IgD-negative memory B cell (primary cell): Measurements from ENCODE around the gene LILRB4. TPM values are rescaled to one million over a fixed set of nuclear protein-coding genes. Genes with fewer than 3 reads are reported as not detected.
"Not testable (repeated sequence)": the region's sequence is repeated elsewhere in the genome, so short reads cannot be mapped to it uniquely, and the experiment has no call there.

ENCODE experiments used
- H3K27ac Mint-ChIP-seq, 3 donors: one replicate each; pipeline ENCODE4 v1.8.0; 2020 to 2022; ENCODE audit warnings: mild to moderate bottlenecking in 3 of 3, mixed read lengths in 3 of 3, moderate library complexity in 1 of 3
- H3K27me3 Mint-ChIP-seq: one replicate; pipeline ENCODE4 v1.8.0; 2021; ENCODE audit warnings: mixed read lengths
- H3K36me3 Mint-ChIP-seq: one replicate; pipeline ENCODE4 v1.8.0; 2020; ENCODE audit warnings: mild to moderate bottlenecking, mixed read lengths
- H3K4me1 Mint-ChIP-seq, 3 donors: one replicate each; pipeline ENCODE4 v1.8.0; 2020 to 2022; ENCODE audit warnings: mixed read lengths in 3 of 3, mild to moderate bottlenecking in 1 of 3
- H3K4me3 Mint-ChIP-seq, 4 donors: one replicate each; pipeline ENCODE4 v1.8.0; 2020 to 2022; ENCODE audit warnings: mild to moderate bottlenecking in 4 of 4, mixed read lengths in 4 of 4, moderate library complexity in 3 of 4
- H3K9me3 Mint-ChIP-seq, 3 donors: one replicate each; pipeline ENCODE4 v1.8.0; 2020 to 2021; ENCODE audit warnings: mixed read lengths in 3 of 3, mild to moderate bottlenecking in 1 of 3
- polyA plus RNA-seq: library from polyadenylated mRNA; unstranded; fragments of 300-500 nt; fragmentation: Illumina TruSeq; gene quantifications from one replicate; pipeline ENCODE4 v1.2.3, GENCODE V29; 2021

The LILRB4 gene
- polyA plus RNA-seq, 1 donor from 2014 or later = 0.93 TPM

DNA sequence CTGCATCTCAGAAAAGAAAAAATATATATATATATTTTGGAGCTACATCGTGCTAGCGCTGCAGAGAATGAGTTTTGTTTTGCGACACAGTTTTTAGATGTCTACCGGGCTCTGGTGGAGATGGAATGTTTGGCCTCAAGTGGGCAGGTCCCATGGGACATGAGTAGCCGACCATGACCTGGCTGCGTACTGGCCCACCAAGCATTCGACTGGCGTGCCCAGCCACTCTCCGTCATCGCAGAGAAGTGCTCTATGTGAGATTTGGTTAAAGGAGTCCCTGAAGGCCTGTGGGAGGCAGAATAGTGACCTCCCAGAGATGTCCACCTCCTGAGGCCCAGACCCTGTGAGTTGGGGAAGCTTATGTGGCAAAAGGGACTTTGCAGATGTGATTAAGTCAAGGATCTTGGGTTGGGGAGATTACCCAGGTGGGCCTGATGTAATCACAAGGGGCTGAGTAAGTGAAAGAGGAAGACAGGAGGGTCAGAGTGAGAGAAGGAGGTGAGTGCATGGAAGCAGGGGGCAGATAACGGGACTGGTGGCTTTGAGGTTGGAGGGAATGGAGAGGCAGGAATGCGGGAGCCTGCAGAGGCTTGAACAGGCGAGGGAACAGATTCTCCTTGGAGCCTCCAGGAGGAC is 821 bp upstream of the LILRB4 start:
- peaks cover 0 to 2% (median 0%) of the 10 kb centered on the region in 3 donors for H3K9me3 Mint-ChIP-seq
- peaks cover 14 to 22% (median 17%) of the 10 kb centered on the region in 3 donors for H3K4me1 Mint-ChIP-seq
- no peaks in the 10 kb centered on the region for H3K36me3 Mint-ChIP-seq
- H3K27me3 Mint-ChIP-seq = peaks cover 27% of the 10 kb centered on the region
- H3K4me3 Mint-ChIP-seq = peak overlapping the region in 3 of 4 donors; percentile 26 to 76 (median 54)
- no peak overlapping the region for H3K27ac Mint-ChIP-seq

GRCh38 chr19:54665530-54665929 is 2.7 kb downstream of the LILRB4 start:
- Mint-ChIP-seq H3K9me3 (peaks cover 0 to 23% (median 18%) of the 10 kb centered on the region in 3 donors), H3K27me3 (peaks cover 26% of the 10 kb centered on the region), H3K36me3 (no peaks in the 10 kb centered on the region), H3K27ac (no peak overlapping the region), H3K4me3 (no peak overlapping the region), H3K4me1 (peaks cover 8 to 16% (median 16%) of the 10 kb centered on the region in 3 donors)

- H3K27ac Mint-ChIP-seq = no peak overlapping the region
- H3K27me3 Mint-ChIP-seq = peaks cover 27% of the 10 kb centered on the region
- peaks cover 3 to 5% (median 5%) of the 10 kb centered on the region in 3 donors for H3K4me1 Mint-ChIP-seq
- H3K9me3 Mint-ChIP-seq = peaks cover 0 to 23% (median 18%) of the 10 kb centered on the region in 3 donors
- peak overlapping the region in 1 of 4 donors; percentile 27 for H3K4me3 Mint-ChIP-seq
- H3K36me3 Mint-ChIP-seq = no peaks in the 10 kb centered on the region
These were observed 4.4 kb downstream of the LILRB4 start for GRCh38 chr19:54667217-54667616.

- H3K27me3 Mint-ChIP-seq = peaks cover 23% of the 10 kb centered on the region
- no peaks in the 10 kb centered on the region for H3K4me1 Mint-ChIP-seq
- no peak overlapping the region for H3K4me3 Mint-ChIP-seq
- H3K27ac Mint-ChIP-seq = no peak overlapping the region
- H3K36me3 Mint-ChIP-seq = no peaks in the 10 kb centered on the region
- peaks cover 0 to 23% (median 18%) of the 10 kb centered on the region in 3 donors for H3K9me3 Mint-ChIP-seq
These were observed 5.6 kb downstream of the LILRB4 start for GRCh38 chr19:54668353-54668752.

DNA sequence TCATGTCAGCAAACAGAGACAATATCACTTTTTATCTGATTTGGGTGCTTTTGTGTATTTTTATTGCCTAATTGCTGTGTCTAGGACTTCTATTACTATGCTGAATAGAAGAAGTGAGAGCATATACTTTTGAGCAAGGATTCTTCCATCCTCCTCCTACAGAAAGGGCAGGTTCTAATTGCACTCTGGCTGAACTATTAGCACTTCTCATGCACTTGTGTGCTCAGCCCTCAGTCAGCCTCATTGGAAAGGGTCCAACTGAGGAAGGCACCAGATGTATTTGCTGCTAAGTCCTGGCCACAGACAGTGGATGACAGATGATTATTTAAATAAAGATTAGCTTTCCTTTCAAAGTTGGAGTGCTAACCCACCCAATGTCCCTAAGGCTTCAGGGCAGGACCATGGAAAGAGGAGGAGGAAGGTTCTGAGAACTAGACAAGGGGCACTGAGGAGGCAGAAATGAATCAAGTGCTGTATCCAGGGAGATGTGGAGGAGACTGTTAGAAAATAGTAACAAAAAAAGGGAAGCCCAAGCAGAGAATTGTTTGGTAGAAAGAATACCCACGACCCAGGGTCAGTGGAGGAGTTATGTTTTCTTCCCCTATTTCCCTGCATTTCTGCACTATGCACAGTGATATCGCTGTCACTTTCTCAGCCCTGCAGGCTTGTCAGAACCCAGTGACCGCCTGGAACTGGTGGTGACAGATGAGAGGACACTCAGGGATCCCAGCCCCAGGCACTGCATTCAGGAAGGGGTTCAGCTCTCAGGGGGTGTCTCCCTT is 8.0 kb downstream of the LILRB4 start:
- peak overlapping the region in 1 of 4 donors; percentile 47 for H3K4me3 Mint-ChIP-seq
- H3K9me3 Mint-ChIP-seq = peaks cover 0 to 23% (median 18%) of the 10 kb centered on the region in 3 donors
- H3K27me3 Mint-ChIP-seq = peaks cover 19% of the 10 kb centered on the region

DNA sequence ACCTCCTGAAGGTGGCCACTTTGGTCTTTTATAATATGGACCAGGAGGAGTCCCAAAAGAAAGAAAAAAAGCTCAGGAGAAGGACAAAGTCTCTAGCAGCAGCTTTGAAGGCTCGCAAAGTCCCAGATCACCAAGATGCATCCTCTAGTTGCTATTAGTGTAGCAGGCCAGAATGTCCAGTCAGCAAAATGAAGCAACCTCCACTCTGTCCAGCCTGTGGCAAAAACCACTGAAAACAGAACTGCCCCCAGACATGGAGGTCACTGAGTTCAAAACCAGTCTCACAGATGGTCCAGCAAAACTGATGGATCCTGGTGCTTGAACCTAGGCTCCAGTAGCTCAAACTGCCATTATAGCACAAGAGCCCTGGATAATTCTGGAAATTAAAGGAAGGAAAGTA is 10.4 kb downstream of the LILRB4 start:
- Mint-ChIP-seq H3K4me1 (peaks cover 0 to 2% (median 0%) of the 10 kb centered on the region in 3 donors), H3K27ac (no peak overlapping the region), H3K27me3 (peaks cover 19% of the 10 kb centered on the region), H3K4me3 (no peak overlapping the region), H3K9me3 (peaks cover 0 to 19% (median 16%) of the 10 kb centered on the region in 3 donors), H3K36me3 (no peaks in the 10 kb centered on the region)

More for the DNA sequence above, 8.0 kb downstream of the LILRB4 start:
- Mint-ChIP-seq H3K36me3 (no peaks in the 10 kb centered on the region), H3K4me1 (no peaks in the 10 kb centered on the region), H3K27ac (no peak overlapping the region)

DNA sequence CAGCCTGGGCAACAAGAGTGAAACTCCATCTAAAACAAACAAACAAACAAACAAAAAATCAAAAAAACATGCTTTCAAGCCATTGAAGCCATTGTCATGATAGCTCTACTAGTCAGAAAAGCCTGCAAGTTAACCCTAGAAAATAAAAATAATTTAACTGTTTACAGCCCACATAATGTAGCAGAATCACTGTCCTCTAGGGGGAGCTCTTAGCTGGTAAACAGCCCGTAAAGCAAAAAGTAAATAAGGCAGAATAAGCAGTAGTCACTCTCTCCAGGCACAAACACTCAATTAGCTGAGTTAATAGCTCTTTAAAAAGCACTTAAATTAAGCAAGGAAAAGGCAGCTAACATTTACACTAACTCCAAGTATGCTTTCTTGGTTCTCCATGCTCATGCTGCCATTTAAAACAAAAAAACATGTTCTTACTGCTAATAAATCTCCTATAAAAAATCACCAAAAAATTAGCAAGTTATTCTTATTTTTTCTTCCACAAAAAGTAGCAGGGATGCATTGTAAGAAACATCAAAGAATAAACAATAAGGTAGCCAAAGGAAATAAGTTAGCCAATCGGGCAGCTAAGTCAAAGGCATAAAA is 11.3 kb downstream of the LILRB4 start:
- peaks cover 0 to 10% (median 8%) of the 10 kb centered on the region in 3 donors for H3K9me3 Mint-ChIP-seq
- peaks cover 22% of the 10 kb centered on the region for H3K27me3 Mint-ChIP-seq
- H3K4me1 Mint-ChIP-seq = peaks cover 0 to 2% (median 0%) of the 10 kb centered on the region in 3 donors
- no peak overlapping the region for H3K27ac Mint-ChIP-seq
- H3K36me3 Mint-ChIP-seq = no peaks in the 10 kb centered on the region
- no peak overlapping the region for H3K4me3 Mint-ChIP-seq

- not testable (repeated sequence) for H3K4me1 Mint-ChIP-seq, H3K9me3 Mint-ChIP-seq, H3K4me3 Mint-ChIP-seq, H3K36me3 Mint-ChIP-seq, H3K27ac Mint-ChIP-seq
- peaks cover 15% of the 10 kb centered on the region for H3K27me3 Mint-ChIP-seq
These were observed 13.5 kb downstream of the LILRB4 start for GRCh38 chr19:54676210-54676834.

- H3K9me3 Mint-ChIP-seq = no peaks in the 10 kb centered on the region
- H3K27me3 Mint-ChIP-seq = peaks cover 15% of the 10 kb centered on the region
- H3K4me3 Mint-ChIP-seq = no peak overlapping the region
- no peak overlapping the region for H3K27ac Mint-ChIP-seq
- H3K36me3 Mint-ChIP-seq = no peaks in the 10 kb centered on the region
- H3K4me1 Mint-ChIP-seq = peaks cover 0 to 2% (median 0%) of the 10 kb centered on the region in 3 donors
These were observed 14.4 kb downstream of the LILRB4 start for GRCh38 chr19:54677217-54677616.

DNA sequence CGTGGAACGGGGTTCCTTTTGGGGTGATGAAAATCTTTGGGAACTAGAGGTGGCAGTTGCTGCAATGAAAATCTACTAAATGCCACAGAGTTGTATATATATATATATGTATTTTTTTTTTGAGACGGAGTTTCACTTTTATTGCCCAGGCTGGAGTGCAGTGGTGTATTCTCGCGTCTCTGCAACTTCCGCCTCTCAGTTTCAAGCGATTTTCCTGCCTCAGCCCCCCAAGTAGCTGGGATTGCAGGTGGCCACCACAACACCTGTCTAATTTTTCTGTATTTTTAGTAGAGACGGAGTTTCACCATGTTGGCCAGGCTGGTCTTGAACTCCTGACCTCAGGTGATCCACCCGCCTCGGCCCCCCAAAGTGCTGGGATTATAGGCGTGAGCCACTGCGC is 18.8 kb downstream of the LILRB4 start:
- H3K9me3 Mint-ChIP-seq, H3K36me3 Mint-ChIP-seq, H3K27ac Mint-ChIP-seq, H3K4me3 Mint-ChIP-seq, H3K4me1 Mint-ChIP-seq: not testable (repeated sequence)
- H3K27me3 Mint-ChIP-seq = peaks cover 16% of the 10 kb centered on the region

DNA sequence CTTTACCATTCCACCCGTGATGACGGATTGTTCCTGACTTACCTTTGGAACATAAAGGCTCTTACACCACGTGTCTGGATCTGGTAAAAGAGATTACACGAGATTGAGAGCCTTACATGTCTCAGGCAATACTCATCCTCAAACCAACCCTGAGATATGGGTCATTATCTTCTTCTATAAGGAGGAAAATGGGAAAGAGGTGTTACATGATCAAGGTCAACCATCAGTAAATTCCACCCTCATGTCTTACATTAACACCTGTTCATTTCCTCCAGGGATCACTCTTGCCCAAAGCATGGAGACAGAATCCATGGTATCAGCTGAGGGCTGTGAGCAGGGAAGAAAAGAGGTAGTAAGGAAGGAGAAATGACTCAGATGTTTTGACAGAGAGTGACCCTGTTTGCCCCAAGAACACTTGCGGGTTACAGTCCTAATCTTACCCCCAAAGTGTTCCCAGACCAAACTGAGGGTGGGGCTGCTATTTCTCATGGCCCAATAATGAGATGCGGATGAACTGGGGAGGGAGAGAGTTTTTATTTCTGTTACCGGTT is 19.6 kb downstream of the LILRB4 start:
- H3K4me1 Mint-ChIP-seq = no peaks in the 10 kb centered on the region
- H3K9me3 Mint-ChIP-seq = peaks cover 0 to 3% (median 0%) of the 10 kb centered on the region in 3 donors
- peaks cover 14% of the 10 kb centered on the region for H3K27me3 Mint-ChIP-seq
- H3K4me3 Mint-ChIP-seq = no peak overlapping the region
- H3K36me3 Mint-ChIP-seq = no peaks in the 10 kb centered on the region
- H3K27ac Mint-ChIP-seq = no peak overlapping the region

DNA sequence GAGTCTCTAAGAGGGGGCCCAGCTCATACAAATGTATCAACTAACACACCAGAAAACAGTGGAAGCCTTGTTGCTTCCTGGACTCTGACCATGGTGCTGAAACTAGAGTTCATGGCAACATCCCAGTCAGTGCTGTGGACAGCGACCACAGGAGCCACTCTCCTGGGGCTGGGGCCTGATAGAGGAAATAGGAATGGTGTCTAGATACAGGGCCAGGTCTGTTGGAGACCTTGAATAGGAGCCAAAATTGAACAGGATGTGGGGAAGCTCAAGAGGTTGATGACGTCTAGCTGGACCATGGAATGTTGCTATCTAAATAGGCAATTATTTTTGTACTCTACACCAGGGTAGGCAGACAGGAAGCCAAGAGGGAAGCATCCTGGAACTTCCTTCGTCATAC is 21.7 kb downstream of the LILRB4 start:
- no peak overlapping the region for H3K27ac Mint-ChIP-seq
- no peak overlapping the region for H3K4me3 Mint-ChIP-seq
- no peaks in the 10 kb centered on the region for H3K4me1 Mint-ChIP-seq
- H3K36me3 Mint-ChIP-seq = no peaks in the 10 kb centered on the region
- H3K27me3 Mint-ChIP-seq = peaks cover 12% of the 10 kb centered on the region
- peaks cover 0 to 3% (median 0%) of the 10 kb centered on the region in 3 donors for H3K9me3 Mint-ChIP-seq

GRCh38 chr19:54691582-54692297 is 29.0 kb downstream of the LILRB4 start:
- Mint-ChIP-seq H3K4me1 (peaks cover 0 to 8% (median 2%) of the 10 kb centered on the region in 3 donors), H3K36me3 (peaks cover 2% of the 10 kb centered on the region), H3K27ac (no peak overlapping the region), H3K27me3 (peaks cover 17% of the 10 kb centered on the region), H3K4me3 (peak overlapping the region in 1 of 4 donors; percentile 10), H3K9me3 (peaks cover 0 to 12% (median 3%) of the 10 kb centered on the region in 3 donors)

GRCh38 chr19:54692298-54692615 is 29.5 kb downstream of the LILRB4 start:
- Mint-ChIP-seq H3K27ac (no peak overlapping the region), H3K27me3 (peaks cover 17% of the 10 kb centered on the region), H3K9me3 (peaks cover 0 to 12% (median 3%) of the 10 kb centered on the region in 3 donors), H3K4me3 (no peak overlapping the region), H3K36me3 (peaks cover 2% of the 10 kb centered on the region), H3K4me1 (peaks cover 0 to 8% (median 2%) of the 10 kb centered on the region in 3 donors)
